ENCODE results near the gene ZBTB39.

Gene ZBTB39

DNA sequence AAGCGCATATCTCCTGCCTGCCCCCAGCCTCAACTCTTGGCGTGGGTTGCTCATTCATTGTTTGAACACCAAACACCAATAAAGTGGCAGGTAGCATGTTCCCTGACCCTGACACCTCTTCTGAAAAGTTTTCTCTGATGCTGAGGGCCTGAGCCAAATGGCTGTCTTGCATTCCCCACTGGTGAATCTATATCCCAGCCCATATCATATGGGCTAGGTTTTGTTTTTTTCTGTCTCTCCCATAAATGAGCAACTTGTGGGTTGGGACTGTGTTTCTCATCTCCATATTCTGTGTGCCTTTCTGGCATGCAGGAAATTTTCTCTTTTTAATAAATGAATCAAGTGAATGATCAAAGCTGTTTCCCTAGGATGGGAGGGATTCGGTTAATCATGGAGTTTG lies 38.5 kb upstream of the ZBTB39 start:
- no peaks in the 10 kb centered on the region for H3K9me3 ChIP-seq (ENCODE audit: insufficient read depth, low read length)
- H3K9me2 ChIP-seq (replicated peaks; ENCODE audit: insufficient read depth, low read length) = no peaks in the 10 kb centered on the region
- H3K4me2 ChIP-seq (ENCODE audit: low read depth, low read length, poor library complexity, severe bottlenecking) = no peak overlapping the region
- H3K27ac ChIP-seq (ENCODE audit: low read depth, low read length) = no peak overlapping the region
- no peak overlapping the region for H3K4me3 ChIP-seq (ENCODE audit: insufficient read depth, low read length, poor library complexity, severe bottlenecking)
- H3K36me3 ChIP-seq (ENCODE audit: low read length) = no peaks in the 10 kb centered on the region
- H3K27me3 ChIP-seq (ENCODE audit: low read length) = no peaks in the 10 kb centered on the region
- no peaks in the 10 kb centered on the region for H3K79me2 ChIP-seq (ENCODE audit: insufficient read depth, low read length)
- H2AFZ ChIP-seq (ENCODE audit: low read depth, low read length, severe bottlenecking) = no peak overlapping the region
- H3F3A ChIP-seq (ENCODE audit: insufficient read depth) = no peaks in the 10 kb centered on the region
- TF ChIP-seq EZH2phosphoT487 (conservative IDR thresholded peaks at IDR 0.05; ENCODE audit: low read length) = no peak
- TF ChIP-seq, protein P1, sequence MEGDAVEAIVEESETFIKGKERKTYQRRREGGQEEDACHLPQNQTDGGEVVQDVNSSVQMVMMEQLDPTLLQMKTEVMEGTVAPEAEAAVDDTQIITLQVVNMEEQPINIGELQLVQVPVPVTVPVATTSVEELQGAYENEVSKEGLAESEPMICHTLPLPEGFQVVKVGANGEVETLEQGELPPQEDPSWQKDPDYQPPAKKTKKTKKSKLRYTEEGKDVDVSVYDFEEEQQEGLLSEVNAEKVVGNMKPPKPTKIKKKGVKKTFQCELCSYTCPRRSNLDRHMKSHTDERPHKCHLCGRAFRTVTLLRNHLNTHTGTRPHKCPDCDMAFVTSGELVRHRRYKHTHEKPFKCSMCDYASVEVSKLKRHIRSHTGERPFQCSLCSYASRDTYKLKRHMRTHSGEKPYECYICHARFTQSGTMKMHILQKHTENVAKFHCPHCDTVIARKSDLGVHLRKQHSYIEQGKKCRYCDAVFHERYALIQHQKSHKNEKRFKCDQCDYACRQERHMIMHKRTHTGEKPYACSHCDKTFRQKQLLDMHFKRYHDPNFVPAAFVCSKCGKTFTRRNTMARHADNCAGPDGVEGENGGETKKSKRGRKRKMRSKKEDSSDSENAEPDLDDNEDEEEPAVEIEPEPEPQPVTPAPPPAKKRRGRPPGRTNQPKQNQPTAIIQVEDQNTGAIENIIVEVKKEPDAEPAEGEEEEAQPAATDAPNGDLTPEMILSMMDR (IDR thresholded peaks at IDR 0.05; ENCODE audit: insufficient read depth, low read length, poor library complexity, severe bottlenecking) = no peak
- H4K20me1 ChIP-seq (ENCODE audit: low read depth, low read length) = no peaks in the 10 kb centered on the region
- no peak overlapping the region for H3K9ac ChIP-seq (ENCODE audit: low read length)

DNA sequence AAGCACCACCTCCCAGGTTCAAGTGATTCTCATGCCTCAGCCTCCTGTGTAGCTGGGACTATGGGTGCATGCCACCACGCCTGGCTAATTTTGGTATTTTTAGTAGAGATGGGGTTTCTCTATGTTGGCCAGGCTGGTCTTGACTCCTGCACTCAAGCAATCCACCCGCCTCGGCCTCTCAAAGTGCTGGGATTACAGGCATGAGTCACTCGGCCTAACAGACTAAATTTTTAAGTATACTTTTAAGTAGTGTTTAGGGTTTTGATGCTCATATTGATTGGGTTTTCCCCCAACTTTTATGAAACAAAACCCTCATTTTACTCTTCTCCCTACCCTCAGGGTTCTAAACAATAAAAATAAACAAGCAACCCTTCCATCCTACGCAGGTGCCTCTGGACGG lies 38.1 kb upstream of the ZBTB39 start:
- Histone ChIP-seq H2AFZ (ENCODE audit: low read depth, low read length, severe bottlenecking) (no peak overlapping the region), H3K27ac (ENCODE audit: low read depth, low read length) (no peak overlapping the region), H3K4me2 (ENCODE audit: low read depth, low read length, poor library complexity, severe bottlenecking) (no peak overlapping the region), H3K36me3 (ENCODE audit: low read length) (no peaks in the 10 kb centered on the region), H3F3A (ENCODE audit: insufficient read depth) (no peaks in the 10 kb centered on the region), H3K9me2 (replicated peaks; ENCODE audit: insufficient read depth, low read length) (no peaks in the 10 kb centered on the region), H3K4me3 (ENCODE audit: insufficient read depth, low read length, poor library complexity, severe bottlenecking) (no peak overlapping the region), H4K20me1 (ENCODE audit: low read depth, low read length) (no peaks in the 10 kb centered on the region), H3K27me3 (ENCODE audit: low read length) (no peaks in the 10 kb centered on the region), H3K9ac (ENCODE audit: low read length) (no peak overlapping the region), H3K79me2 (ENCODE audit: insufficient read depth, low read length) (no peaks in the 10 kb centered on the region), H3K9me3 (ENCODE audit: insufficient read depth, low read length) (no peaks in the 10 kb centered on the region)
- no peak for TF ChIP-seq EZH2phosphoT487 (conservative IDR thresholded peaks at IDR 0.05; ENCODE audit: low read length)
- TF ChIP-seq, protein P1 (IDR thresholded peaks at IDR 0.05; ENCODE audit: insufficient read depth, low read length, poor library complexity, severe bottlenecking) = no peak

DNA sequence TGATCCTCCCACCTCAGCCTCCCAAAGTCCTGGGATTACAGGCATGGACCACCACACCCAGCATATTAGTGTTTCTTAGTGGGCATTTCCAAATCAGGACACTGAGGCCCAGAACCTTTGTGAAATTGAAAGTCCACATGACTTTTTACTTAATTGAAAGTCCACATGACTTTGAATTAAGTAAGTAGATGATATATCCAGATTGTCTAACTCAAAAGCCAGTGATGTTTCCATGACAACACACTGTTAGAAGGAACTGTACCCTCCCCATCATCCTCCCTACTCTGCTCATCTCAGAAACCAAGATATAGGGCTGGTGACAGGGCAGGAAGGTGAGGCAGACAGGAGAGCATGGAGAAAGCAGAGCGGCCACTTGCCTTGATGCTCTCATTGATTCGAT lies 36.3 kb upstream of the ZBTB39 start:
- H3K27me3 ChIP-seq (ENCODE audit: low read length) = no peaks in the 10 kb centered on the region
- H4K20me1 ChIP-seq (ENCODE audit: low read depth, low read length) = no peaks in the 10 kb centered on the region

More for the DNA sequence above, 36.3 kb upstream of the ZBTB39 start:
- no peak for TF ChIP-seq EZH2phosphoT487 (conservative IDR thresholded peaks at IDR 0.05; ENCODE audit: low read length)
- TF ChIP-seq, protein P1 (IDR thresholded peaks at IDR 0.05; ENCODE audit: insufficient read depth, low read length, poor library complexity, severe bottlenecking) = no peak
- no peaks in the 10 kb centered on the region for H3K9me2 ChIP-seq (replicated peaks; ENCODE audit: insufficient read depth, low read length)
- no peaks in the 10 kb centered on the region for H3K36me3 ChIP-seq (ENCODE audit: low read length)
- H3K4me2 ChIP-seq (ENCODE audit: low read depth, low read length, poor library complexity, severe bottlenecking) = no peak overlapping the region
- no peaks in the 10 kb centered on the region for H3F3A ChIP-seq (ENCODE audit: insufficient read depth)
- no peaks in the 10 kb centered on the region for H3K9me3 ChIP-seq (ENCODE audit: insufficient read depth, low read length)
- no peaks in the 10 kb centered on the region for H3K79me2 ChIP-seq (ENCODE audit: insufficient read depth, low read length)
- no peak overlapping the region for H3K4me3 ChIP-seq (ENCODE audit: insufficient read depth, low read length, poor library complexity, severe bottlenecking)
- no peak overlapping the region for H3K9ac ChIP-seq (ENCODE audit: low read length)
- no peak overlapping the region for H3K27ac ChIP-seq (ENCODE audit: low read depth, low read length)
- no peak overlapping the region for H2AFZ ChIP-seq (ENCODE audit: low read depth, low read length, severe bottlenecking)
